Measurements from ENCODE around the gene ZNF607.

DNA sequence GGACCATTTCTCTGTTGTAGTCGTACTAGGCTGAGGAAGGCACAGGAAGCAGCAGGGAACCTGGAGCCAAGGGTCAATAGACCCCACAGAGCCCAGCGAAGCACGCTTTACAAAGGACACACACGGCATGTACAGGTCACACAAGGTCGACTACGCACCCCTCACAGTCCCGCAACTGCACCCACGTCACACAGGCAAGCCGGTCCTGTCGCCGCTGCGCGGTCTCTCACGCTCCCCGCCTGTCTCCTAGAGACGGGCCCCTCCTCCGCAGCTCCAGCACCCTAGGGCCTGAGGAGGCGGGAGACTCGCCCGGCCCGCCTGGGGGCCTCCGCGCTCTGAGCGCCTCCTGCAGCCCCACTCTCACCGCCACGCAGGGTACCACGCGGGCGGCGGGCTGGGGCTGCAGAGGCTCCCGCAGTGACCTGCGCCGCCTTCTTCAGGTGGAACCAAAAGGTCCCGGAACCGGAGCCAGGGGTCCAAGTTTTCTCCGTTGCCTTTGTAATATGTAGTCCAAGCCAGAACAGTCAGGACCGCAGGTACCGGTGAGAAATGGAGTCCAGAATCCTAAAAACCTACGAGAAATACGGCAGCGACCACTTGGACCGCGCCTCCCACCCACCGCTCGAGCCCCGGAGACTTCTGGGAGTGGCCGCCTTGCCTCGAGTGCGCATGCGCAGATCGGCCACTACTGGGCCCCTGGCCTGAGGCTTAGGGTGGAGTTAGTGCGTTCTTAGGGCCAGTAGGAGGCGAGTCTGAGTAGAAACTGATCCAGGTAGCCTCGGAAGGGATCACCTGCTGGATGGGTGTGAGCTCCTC lies at the start of gene ZNF607:
- TF ChIP-seq, protein P1, sequence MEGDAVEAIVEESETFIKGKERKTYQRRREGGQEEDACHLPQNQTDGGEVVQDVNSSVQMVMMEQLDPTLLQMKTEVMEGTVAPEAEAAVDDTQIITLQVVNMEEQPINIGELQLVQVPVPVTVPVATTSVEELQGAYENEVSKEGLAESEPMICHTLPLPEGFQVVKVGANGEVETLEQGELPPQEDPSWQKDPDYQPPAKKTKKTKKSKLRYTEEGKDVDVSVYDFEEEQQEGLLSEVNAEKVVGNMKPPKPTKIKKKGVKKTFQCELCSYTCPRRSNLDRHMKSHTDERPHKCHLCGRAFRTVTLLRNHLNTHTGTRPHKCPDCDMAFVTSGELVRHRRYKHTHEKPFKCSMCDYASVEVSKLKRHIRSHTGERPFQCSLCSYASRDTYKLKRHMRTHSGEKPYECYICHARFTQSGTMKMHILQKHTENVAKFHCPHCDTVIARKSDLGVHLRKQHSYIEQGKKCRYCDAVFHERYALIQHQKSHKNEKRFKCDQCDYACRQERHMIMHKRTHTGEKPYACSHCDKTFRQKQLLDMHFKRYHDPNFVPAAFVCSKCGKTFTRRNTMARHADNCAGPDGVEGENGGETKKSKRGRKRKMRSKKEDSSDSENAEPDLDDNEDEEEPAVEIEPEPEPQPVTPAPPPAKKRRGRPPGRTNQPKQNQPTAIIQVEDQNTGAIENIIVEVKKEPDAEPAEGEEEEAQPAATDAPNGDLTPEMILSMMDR (optimal IDR thresholded peaks at IDR 0.05 in 1 of 3, IDR thresholded peaks at IDR 0.05 in 1 of 3, conservative IDR thresholded peaks at IDR 0.05 in 1 of 3; ENCODE audit: extremely low read depth in 1 of 3, insufficient read depth in 2 of 3, low read length in 3 of 3), result peak; percentile 73 to 76 (median 74)
- no peak for TF ChIP-seq EZH2 (IDR thresholded peaks at IDR 0.05; ENCODE audit: low read length)

Data from keratinocyte (primary cell).